ENCODE measurements around the gene SDS. TPM values are rescaled to one million over a fixed set of nuclear protein-coding genes. Genes with fewer than 3 reads are reported as not detected.

SDS gene
- total RNA-seq, 1 experiment from 2014 or later: not detected

DNA sequence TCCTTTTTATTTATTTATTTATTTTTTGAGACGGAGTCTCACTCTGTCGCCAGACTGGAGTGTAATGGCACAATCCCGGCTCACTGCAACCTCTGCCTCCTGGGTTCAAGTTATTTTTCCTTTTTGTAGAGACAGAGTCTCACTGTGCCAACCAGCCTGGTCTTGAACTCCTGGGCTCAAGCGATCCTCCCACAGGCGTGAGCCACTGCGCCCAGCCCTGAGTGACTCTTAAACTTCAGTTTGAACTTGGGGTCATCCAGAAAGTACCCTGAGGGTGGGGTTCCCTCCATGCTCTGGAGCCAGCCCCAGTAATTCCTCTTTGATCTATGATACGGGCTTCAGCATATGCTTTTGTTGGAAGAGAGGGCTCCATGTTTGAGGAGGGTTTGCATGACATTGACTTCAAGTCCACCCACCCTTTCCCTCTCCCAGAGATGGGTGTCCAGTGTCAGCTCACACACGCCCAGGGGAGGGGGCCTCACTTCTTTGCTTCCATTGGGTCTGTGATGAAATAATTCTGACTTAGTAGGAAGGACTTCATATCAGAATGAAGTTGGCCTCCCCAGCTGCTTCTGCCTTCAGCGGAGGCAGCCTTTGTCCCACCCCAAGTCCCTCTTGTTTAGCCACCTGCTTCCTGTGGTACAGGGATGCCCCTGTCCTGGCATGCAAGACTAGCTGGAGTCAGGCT, 11.9 kb downstream of the SDS start:
- no peak for DNase-seq (ENCODE audit: unreplicated experiment)
- intact Hi-C loops (cut with micrococcal nuclease): no loop called here
- Mint-ChIP-seq H3K36me3 (ENCODE audit: insufficient read depth, unreplicated experiment) (peaks cover 6% of the 10 kb centered on the region), H3K4me3 (ENCODE audit: unreplicated experiment) (no peak overlapping the region), H3K4me1 (ENCODE audit: insufficient read depth, unreplicated experiment) (no peaks in the 10 kb centered on the region), H3K27ac (ENCODE audit: low read depth, unreplicated experiment) (no peak overlapping the region), H3K9me3 (ENCODE audit: unreplicated experiment) (no peaks in the 10 kb centered on the region), H3K27me3 (ENCODE audit: insufficient read depth, unreplicated experiment) (no peaks in the 10 kb centered on the region)
- ChIA-PET POLR2A (no interaction called here), CTCF (interaction anchor here (0.6 to 1.2 kb wide), 2 partner anchors 13 to 16 kb away, joined by 4 read pairs; no protein-coding TSS in a partner anchor)
- no TSS peak for BruUV-seq (replicated peaks)
- TF ChIP-seq, protein P1, sequence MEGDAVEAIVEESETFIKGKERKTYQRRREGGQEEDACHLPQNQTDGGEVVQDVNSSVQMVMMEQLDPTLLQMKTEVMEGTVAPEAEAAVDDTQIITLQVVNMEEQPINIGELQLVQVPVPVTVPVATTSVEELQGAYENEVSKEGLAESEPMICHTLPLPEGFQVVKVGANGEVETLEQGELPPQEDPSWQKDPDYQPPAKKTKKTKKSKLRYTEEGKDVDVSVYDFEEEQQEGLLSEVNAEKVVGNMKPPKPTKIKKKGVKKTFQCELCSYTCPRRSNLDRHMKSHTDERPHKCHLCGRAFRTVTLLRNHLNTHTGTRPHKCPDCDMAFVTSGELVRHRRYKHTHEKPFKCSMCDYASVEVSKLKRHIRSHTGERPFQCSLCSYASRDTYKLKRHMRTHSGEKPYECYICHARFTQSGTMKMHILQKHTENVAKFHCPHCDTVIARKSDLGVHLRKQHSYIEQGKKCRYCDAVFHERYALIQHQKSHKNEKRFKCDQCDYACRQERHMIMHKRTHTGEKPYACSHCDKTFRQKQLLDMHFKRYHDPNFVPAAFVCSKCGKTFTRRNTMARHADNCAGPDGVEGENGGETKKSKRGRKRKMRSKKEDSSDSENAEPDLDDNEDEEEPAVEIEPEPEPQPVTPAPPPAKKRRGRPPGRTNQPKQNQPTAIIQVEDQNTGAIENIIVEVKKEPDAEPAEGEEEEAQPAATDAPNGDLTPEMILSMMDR (IDR thresholded peaks at IDR 0.05; ENCODE audit: unreplicated experiment): no peak

DNA sequence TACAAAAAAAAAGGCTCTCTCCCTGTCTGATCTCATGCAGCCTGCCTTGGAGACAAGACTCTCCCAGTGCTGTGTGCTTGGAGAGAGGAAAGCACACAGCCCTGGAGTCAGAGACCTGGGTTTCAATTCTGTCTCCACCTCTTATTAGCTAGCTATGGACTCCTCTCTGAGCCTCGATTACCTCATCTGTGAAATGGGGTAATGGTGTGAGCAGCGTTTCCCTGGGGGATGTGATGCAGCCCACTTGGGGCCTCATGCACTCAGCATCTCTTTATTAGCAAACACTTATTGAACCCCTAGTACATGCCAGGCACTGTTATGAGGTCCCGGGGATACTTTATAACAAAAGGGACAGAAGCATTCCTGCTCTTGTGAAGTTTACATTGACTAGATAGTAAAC, 12.5 kb downstream of the SDS start:
- no TSS peak for BruUV-seq (replicated peaks)
- TF ChIP-seq, protein P1 (IDR thresholded peaks at IDR 0.05; ENCODE audit: unreplicated experiment): no peak
- POLR2A ChIA-PET: no interaction called here
- Mint-ChIP-seq H3K9me3 (ENCODE audit: unreplicated experiment) (no peaks in the 10 kb centered on the region), H3K27me3 (ENCODE audit: insufficient read depth, unreplicated experiment) (no peaks in the 10 kb centered on the region), H3K27ac (ENCODE audit: low read depth, unreplicated experiment) (no peak overlapping the region), H3K36me3 (ENCODE audit: insufficient read depth, unreplicated experiment) (peaks cover 12% of the 10 kb centered on the region), H3K4me3 (ENCODE audit: unreplicated experiment) (no peak overlapping the region), H3K4me1 (ENCODE audit: insufficient read depth, unreplicated experiment) (no peaks in the 10 kb centered on the region)
- no peak for DNase-seq (ENCODE audit: unreplicated experiment)
- CTCF ChIA-PET: interaction anchor here (0.6 kb wide), 1 partner anchor 15 kb away, joined by 4 read pairs; no protein-coding TSS in a partner anchor
- intact Hi-C loops (cut with micrococcal nuclease): no loop called here

DNA sequence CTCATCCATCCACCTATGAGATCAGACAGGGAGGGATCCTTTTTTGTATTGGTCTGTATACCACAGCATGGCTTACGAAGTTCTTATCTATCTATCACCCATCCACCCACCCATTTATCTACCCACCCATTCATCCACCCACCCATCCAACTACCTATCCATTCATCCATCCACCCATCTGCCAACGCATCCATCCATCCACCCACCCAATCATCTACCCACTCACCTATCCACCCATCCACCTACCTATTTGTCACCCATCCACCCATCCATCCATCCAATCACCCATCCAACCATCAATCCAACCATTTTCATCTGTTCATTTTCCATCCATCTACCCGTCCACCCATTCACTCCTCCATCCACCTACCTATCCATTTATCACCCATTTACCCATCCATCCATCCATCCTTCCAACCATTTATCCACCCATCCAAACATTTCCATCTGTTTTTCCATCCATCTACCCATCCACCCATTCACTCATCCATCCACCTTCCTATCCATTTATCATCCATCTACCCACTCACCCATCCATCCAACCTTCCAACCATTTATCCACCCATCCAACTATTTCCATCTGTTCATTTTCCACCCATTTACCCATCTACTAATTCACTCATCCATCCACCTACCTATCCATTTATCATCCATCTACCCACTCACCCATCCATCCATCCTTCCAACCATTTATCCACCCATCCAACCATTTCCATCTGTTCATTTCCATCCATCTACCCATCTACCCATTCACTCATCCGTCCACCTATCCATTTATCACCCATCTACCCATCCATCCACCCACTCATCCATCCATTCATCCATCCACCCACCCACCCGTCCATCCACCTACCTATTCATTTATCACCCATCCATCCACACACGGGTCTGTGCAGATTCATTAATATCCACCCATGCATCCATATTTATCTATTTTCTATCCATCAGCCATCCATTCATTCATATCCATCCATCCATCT, 13.3 kb downstream of the SDS start:
- POLR2A ChIA-PET: no interaction called here
- Mint-ChIP-seq H3K4me3 (ENCODE audit: unreplicated experiment) (no peak overlapping the region), H3K9me3 (ENCODE audit: unreplicated experiment) (no peaks in the 10 kb centered on the region), H3K4me1 (ENCODE audit: insufficient read depth, unreplicated experiment) (no peaks in the 10 kb centered on the region), H3K27ac (ENCODE audit: low read depth, unreplicated experiment) (no peak overlapping the region), H3K27me3 (ENCODE audit: insufficient read depth, unreplicated experiment) (no peaks in the 10 kb centered on the region), H3K36me3 (ENCODE audit: insufficient read depth, unreplicated experiment) (peaks cover 14% of the 10 kb centered on the region)
- no TSS peak for BruUV-seq (replicated peaks)
- DNase-seq (ENCODE audit: unreplicated experiment): no peak
- CTCF ChIA-PET: no interaction called here
- TF ChIP-seq, protein P1 (IDR thresholded peaks at IDR 0.05; ENCODE audit: unreplicated experiment): no peak
- intact Hi-C loops (cut with micrococcal nuclease): no loop called here

DNA sequence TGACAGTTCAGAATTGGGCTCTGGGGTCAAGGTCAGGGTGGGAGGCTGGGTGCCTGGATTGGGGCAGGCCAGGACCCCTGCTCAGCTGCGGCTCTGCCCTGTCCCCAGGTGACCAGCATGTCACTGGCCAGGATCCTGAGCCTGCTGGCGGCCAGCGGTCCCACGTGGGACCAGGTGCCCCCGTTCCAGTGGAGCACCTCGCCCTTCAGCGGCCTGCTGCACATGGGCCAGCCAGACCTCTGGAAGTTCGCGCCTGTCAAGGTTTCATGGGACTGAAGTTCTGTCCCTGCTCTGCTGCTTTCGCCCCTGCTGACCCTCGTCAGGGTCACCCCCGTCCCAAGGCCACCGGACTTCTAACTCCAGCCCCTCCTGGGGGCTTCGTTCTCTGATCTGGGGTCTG, 15.3 kb downstream of the SDS start:
- no peak overlapping the region for H3K4me3 Mint-ChIP-seq (ENCODE audit: unreplicated experiment)
- peaks cover 15% of the 10 kb centered on the region for H3K36me3 Mint-ChIP-seq (ENCODE audit: insufficient read depth, unreplicated experiment)
- TF ChIP-seq, protein P1 (IDR thresholded peaks at IDR 0.05; ENCODE audit: unreplicated experiment): no peak
- CTCF ChIA-PET: interaction anchor here (1.2 kb wide), 1 partner anchor 9 kb away, joined by 3 read pairs; no protein-coding TSS in a partner anchor
- DNase-seq (ENCODE audit: unreplicated experiment): no peak
- no peaks in the 10 kb centered on the region for H3K27me3 Mint-ChIP-seq (ENCODE audit: insufficient read depth, unreplicated experiment)
- no TSS peak for BruUV-seq (replicated peaks)
- POLR2A ChIA-PET: no interaction called here
- H3K27ac Mint-ChIP-seq (ENCODE audit: low read depth, unreplicated experiment): no peak overlapping the region
- no peaks in the 10 kb centered on the region for H3K9me3 Mint-ChIP-seq (ENCODE audit: unreplicated experiment)
- no peaks in the 10 kb centered on the region for H3K4me1 Mint-ChIP-seq (ENCODE audit: insufficient read depth, unreplicated experiment)
- intact Hi-C loops (cut with micrococcal nuclease): no loop called here

Measured in MCF 10A (cell line).